PFSK-1 (cell line): ENCODE measurements around the gene OR5A1.

Source experiments
- FOXP2 ChIP-seq: optimal IDR thresholded peaks from 2 replicates; pipeline ENCODE3; 2011; ENCODE audit warnings: borderline replicate concordance, control low read depth, inconsistent platforms; ENCODE audit not compliant: insufficient read depth; ENCODE audit errors: extremely low read length, extremely low read depth
- POLR2AphosphoS5 ChIP-seq: IDR thresholded peaks from 2 replicates; pipeline ENCODE4 v1.6.1; 2012; ENCODE audit warnings: low read depth, mild to moderate bottlenecking, control low read depth, low read length, moderate library complexity
- SIN3A ChIP-seq: IDR thresholded peaks from 2 replicates; pipeline ENCODE4 v1.6.1; 2012; ENCODE audit warnings: mild to moderate bottlenecking, low read length, moderate library complexity, borderline replicate concordance; ENCODE audit not compliant: insufficient read depth
- TAF1 ChIP-seq: IDR thresholded peaks from 2 replicates; pipeline ENCODE4 v1.6.1; 2012; ENCODE audit warnings: low read length, control low read depth, borderline replicate concordance; ENCODE audit not compliant: insufficient read depth
- TF ChIP-seq, protein P1 (sequence below), 2 experiments: IDR thresholded peaks; 2 replicates each; pipeline versions ENCODE4 v1.6.1 to v1.8.0; 2011 to 2012; ENCODE audit warnings: low read depth in 2 of 2, low read length in 2 of 2, control low read depth in 1 of 2, inconsistent platforms in 1 of 2, mild to moderate bottlenecking in 1 of 2, moderate library complexity in 1 of 2; ENCODE audit not compliant: insufficient read depth in 1 of 2

The OR5A1 gene

DNA sequence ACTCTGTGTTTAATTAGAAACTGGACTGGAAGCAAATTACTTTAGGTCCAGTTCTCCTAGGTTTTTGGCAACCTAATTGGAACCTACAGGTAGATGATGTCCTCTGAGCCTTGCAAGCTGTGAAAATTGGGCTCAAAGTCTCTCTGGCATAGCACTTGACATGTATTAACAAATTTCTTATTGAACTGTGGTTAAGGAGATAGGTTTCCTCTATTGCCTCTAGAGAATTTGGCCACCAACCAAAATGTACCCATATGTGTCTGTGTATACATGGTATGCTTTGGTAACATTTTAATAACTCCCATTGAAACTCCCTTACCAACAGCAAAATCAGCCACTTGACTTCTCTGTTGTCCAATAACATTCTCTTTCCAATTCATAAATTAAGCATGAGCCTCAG is 36.7 kb downstream of the OR5A1 start, which contains the start of gene OR4D10:
TSS of gene OR4D10 (plus strand) at position 301 of the 400 bp plus-strand sequence. CDS start 4,115 bp downstream, outside the sequence.
- TF ChIP-seq FOXP2 (no peak), SIN3A (no peak), POLR2AphosphoS5 (no peak), TAF1 (no peak)
- TF ChIP-seq, protein P1, sequence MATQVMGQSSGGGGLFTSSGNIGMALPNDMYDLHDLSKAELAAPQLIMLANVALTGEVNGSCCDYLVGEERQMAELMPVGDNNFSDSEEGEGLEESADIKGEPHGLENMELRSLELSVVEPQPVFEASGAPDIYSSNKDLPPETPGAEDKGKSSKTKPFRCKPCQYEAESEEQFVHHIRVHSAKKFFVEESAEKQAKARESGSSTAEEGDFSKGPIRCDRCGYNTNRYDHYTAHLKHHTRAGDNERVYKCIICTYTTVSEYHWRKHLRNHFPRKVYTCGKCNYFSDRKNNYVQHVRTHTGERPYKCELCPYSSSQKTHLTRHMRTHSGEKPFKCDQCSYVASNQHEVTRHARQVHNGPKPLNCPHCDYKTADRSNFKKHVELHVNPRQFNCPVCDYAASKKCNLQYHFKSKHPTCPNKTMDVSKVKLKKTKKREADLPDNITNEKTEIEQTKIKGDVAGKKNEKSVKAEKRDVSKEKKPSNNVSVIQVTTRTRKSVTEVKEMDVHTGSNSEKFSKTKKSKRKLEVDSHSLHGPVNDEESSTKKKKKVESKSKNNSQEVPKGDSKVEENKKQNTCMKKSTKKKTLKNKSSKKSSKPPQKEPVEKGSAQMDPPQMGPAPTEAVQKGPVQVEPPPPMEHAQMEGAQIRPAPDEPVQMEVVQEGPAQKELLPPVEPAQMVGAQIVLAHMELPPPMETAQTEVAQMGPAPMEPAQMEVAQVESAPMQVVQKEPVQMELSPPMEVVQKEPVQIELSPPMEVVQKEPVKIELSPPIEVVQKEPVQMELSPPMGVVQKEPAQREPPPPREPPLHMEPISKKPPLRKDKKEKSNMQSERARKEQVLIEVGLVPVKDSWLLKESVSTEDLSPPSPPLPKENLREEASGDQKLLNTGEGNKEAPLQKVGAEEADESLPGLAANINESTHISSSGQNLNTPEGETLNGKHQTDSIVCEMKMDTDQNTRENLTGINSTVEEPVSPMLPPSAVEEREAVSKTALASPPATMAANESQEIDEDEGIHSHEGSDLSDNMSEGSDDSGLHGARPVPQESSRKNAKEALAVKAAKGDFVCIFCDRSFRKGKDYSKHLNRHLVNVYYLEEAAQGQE (IDR thresholded peaks at IDR 0.05; ENCODE audit: insufficient read depth in 1 of 2, low read depth in 2 of 2, low read length in 2 of 2) = no peak

DNA sequence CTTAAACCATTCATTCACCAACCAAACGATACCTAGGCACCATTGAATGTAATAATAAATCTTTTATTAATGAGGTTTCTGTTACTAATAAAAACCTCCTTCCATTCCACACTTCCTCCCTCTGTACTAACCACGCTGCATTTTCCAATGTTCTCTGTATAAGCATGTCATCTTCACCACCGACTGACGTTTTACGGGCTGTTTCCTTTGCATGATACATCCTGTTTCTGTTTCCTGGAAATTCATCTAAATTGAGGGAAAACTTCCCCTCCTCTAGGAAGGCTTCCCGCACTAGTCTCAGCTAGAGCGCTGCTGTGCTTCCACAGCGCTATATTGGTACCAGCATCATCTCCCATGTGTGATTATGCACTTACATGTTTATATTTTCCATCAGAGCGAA is 38.9 kb downstream of the OR5A1 start:
- no peak for TF ChIP-seq TAF1
- TF ChIP-seq, protein P1 (IDR thresholded peaks at IDR 0.05; ENCODE audit: insufficient read depth in 1 of 2, low read depth in 2 of 2, low read length in 2 of 2) = no peak
- TF ChIP-seq FOXP2 = no peak
- TF ChIP-seq POLR2AphosphoS5 = no peak
- TF ChIP-seq SIN3A = no peak

DNA sequence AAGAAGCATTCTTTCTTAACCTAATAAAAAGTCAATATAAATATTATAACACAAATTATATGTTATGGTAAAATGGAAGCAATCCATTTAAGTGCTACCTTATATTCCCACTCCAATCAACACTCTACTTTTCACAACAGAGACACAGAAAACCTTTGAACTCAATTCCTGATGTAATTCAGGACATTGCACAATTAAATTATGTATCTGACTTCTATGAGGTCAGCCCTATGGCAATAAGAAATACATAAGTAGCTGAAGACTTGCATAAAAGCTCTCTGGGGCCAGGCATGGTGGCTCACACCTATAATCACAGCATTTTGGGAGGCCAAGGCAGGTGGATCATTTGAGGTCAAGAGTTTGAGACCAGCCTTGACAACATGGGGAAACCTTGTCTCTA is 43.6 kb downstream of the OR5A1 start:
- TF ChIP-seq, protein P1 (IDR thresholded peaks at IDR 0.05; ENCODE audit: insufficient read depth in 1 of 2, low read depth in 2 of 2, low read length in 2 of 2) = no peak
- no peak for TF ChIP-seq TAF1
- no peak for TF ChIP-seq FOXP2
- no peak for TF ChIP-seq POLR2AphosphoS5
- TF ChIP-seq SIN3A = no peak

- TF ChIP-seq POLR2AphosphoS5 (no peak), SIN3A (no peak), TAF1 (no peak), FOXP2 (no peak)
Observed at GRCh38 chr11:59480359-59480758, 44.1 kb downstream of the OR5A1 start.
